OCI-LY3 (cell line): ENCODE results near the gene YBX2.

Experiments used
- CTCF ChIP-seq: fragments of 200-600, 300-600 bp; sonication (generic); IDR thresholded peaks from 2 replicates; pipeline ENCODE4 v1.5.1; 2014; ENCODE audit warnings: antibody characterized with exemption, low read length, low read depth
- EZH2phosphoT487 ChIP-seq: fragments of 200-600 bp; shearing (Covaris generic); IDR thresholded peaks from 2 replicates; pipeline ENCODE4 v1.6.1; 2018; ENCODE audit warnings: antibody characterized with exemption, mixed run types, low read depth

GRCh38 chr17:7251661-7252175 is 42.7 kb downstream of the YBX2 start, which contains the start of gene CTDNEP1:
- no peak for TF ChIP-seq CTCF
- TF ChIP-seq EZH2phosphoT487 = no peak
